SU-DHL-6 (cell line): ENCODE data around the gene FHAD1.

ENCODE experiments used
- H2AFZ ChIP-seq: fragments of 200-600 bp; sonication (generic); 2 replicates; pipeline ENCODE4 v1.6.1; 2014; ENCODE audit warnings: low read depth, mild to moderate bottlenecking, moderate library complexity, mixed read lengths, antibody characterized with exemption, low read length; ENCODE audit not compliant: severe bottlenecking
- H3F3A ChIP-seq: fragments of 200-600 bp; shearing (Covaris generic); 2 replicates; pipeline ENCODE4 v1.6.0; 2016; ENCODE audit warnings: antibody characterized with exemption, mild to moderate bottlenecking; ENCODE audit not compliant: insufficient read depth
- H3K27ac ChIP-seq: fragments of 200-600 bp; sonication (generic); 2 replicates; pipeline ENCODE4 v1.5.1; 2016; ENCODE audit warnings: low read depth, mild to moderate bottlenecking, low read length, moderate library complexity, mixed read lengths
- H3K27me3 ChIP-seq: fragments of 200-600 bp; sonication (generic), shearing (Covaris generic); 2 replicates; pipeline ENCODE4 v1.6.0; 2014; ENCODE audit warnings: mild to moderate bottlenecking, low read length
- H3K36me3 ChIP-seq: fragments of 200-600 bp; sonication (generic); 2 replicates; pipeline ENCODE4 v1.6.1; 2014; ENCODE audit warnings: mild to moderate bottlenecking, low read length, mixed read lengths
- H3K4me2 ChIP-seq: fragments of 300-600, 200-600 bp; shearing (Covaris generic), sonication (generic); 2 replicates; pipeline ENCODE4 v1.6.0; 2014; ENCODE audit warnings: low read length, low read depth, mild to moderate bottlenecking; ENCODE audit not compliant: poor library complexity, severe bottlenecking
- H3K4me3 ChIP-seq: fragments of 200-600 bp; sonication (generic); 2 replicates; pipeline ENCODE4 v1.5.1; 2014; ENCODE audit warnings: antibody characterized with exemption, low read length, mild to moderate bottlenecking, mixed read lengths; ENCODE audit not compliant: insufficient read depth, poor library complexity, severe bottlenecking
- H3K79me2 ChIP-seq: fragments of 200-600 bp; sonication (generic); 2 replicates; pipeline ENCODE4 v1.6.1; 2014; ENCODE audit warnings: mild to moderate bottlenecking, low read length, moderate library complexity; ENCODE audit not compliant: insufficient read depth
- H3K9ac ChIP-seq: fragments of 200-600 bp; sonication (generic); 2 replicates; pipeline ENCODE4 v1.7.0; 2014; ENCODE audit warnings: mild to moderate bottlenecking, low read length
- H3K9me2 ChIP-seq: fragments of 200-600 bp; sonication (generic); replicated peaks from 2 replicates; pipeline ENCODE4 v1.6.1; 2014; ENCODE audit warnings: low read length; ENCODE audit not compliant: insufficient read depth
- H3K9me3 ChIP-seq: fragments of 200-600 bp; sonication (generic); 2 replicates; pipeline ENCODE4 v1.6.1; 2014; ENCODE audit warnings: low read length, mixed read lengths; ENCODE audit not compliant: insufficient read depth
- H4K20me1 ChIP-seq: fragments of 200-600 bp; sonication (generic); 2 replicates; pipeline ENCODE4 v1.6.1; 2014; ENCODE audit warnings: low read depth, mild to moderate bottlenecking, antibody characterized with exemption, low read length, moderate library complexity, mixed read lengths
- EZH2phosphoT487 ChIP-seq: fragments of 200-600 bp; sonication (generic), shearing (Covaris generic); conservative IDR thresholded peaks from 2 replicates; pipeline ENCODE4 v1.6.1; 2018; ENCODE audit warnings: mild to moderate bottlenecking, antibody characterized with exemption, low read length, moderate library complexity, mixed read lengths
- TF ChIP-seq, protein P1 (sequence below): fragments of 200-600 bp; sonication (generic); IDR thresholded peaks from one replicate; pipeline ENCODE4 v1.5.1; 2017; ENCODE audit warnings: antibody characterized with exemption, mild to moderate bottlenecking, low read length, moderate library complexity; ENCODE audit not compliant: insufficient read depth, poor library complexity, severe bottlenecking

The FHAD1 gene

DNA sequence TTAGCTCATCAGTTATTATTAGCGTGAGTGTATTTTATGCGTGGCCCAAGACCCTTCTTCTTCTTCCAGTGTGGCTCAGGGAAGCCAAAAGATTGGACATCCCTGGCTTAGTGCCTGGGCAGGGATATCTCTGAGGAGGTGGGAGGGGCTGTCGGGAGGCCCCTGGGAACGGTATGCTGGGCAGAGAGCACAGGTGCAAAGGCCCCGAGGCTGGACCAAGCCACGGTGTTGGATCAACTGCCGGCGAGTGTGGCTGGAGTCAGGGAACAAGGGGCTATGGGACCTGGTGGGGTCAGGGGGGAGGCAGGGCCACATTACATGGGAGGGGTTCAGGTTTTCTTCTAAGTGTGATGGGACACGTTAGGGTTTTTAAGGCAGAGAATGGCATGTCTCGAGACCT, 62.7 kb downstream of the FHAD1 start:
- H3K27me3 ChIP-seq, result no peaks in the 10 kb centered on the region
- no peaks in the 10 kb centered on the region for H3K36me3 ChIP-seq
- no peak overlapping the region for H3K9ac ChIP-seq
- no peak overlapping the region for H3K4me2 ChIP-seq
- H3K9me2 ChIP-seq, result no peaks in the 10 kb centered on the region
- no peak overlapping the region for H3K4me3 ChIP-seq
- no peaks in the 10 kb centered on the region for H4K20me1 ChIP-seq
- H3K9me3 ChIP-seq, result no peaks in the 10 kb centered on the region
- H2AFZ ChIP-seq, result no peak overlapping the region
- H3K79me2 ChIP-seq, result no peaks in the 10 kb centered on the region
- no peak for TF ChIP-seq EZH2phosphoT487
- H3F3A ChIP-seq, result no peaks in the 10 kb centered on the region
- H3K27ac ChIP-seq, result no peak overlapping the region

DNA sequence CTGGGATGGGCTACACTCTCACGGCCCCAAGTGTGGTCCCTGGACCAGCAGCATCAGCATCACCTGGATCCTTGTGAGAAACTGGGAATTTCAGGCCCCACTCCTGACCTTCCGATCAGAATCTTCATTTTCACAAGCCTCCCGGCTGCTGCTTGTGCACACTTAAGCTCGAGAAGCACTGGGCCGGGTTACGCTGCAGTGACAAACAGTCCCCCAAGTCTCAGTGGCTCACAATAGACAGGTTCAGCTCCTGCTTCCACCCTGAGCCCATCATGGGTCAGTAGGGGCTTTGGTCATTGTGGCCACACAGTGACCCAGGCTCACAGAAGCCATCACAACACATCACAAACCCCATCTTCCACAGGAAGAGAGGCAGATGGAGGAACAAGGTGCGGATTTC, 63.5 kb downstream of the FHAD1 start:
- Histone ChIP-seq H3K9me2 (no peaks in the 10 kb centered on the region), H3K27me3 (no peaks in the 10 kb centered on the region), H3K27ac (no peak overlapping the region), H3K9me3 (no peaks in the 10 kb centered on the region), H3F3A (no peaks in the 10 kb centered on the region), H3K4me3 (no peak overlapping the region), H3K4me2 (no peak overlapping the region), H3K36me3 (no peaks in the 10 kb centered on the region), H4K20me1 (no peaks in the 10 kb centered on the region), H3K79me2 (no peaks in the 10 kb centered on the region), H2AFZ (no peak overlapping the region), H3K9ac (no peak overlapping the region)
- TF ChIP-seq, protein P1, sequence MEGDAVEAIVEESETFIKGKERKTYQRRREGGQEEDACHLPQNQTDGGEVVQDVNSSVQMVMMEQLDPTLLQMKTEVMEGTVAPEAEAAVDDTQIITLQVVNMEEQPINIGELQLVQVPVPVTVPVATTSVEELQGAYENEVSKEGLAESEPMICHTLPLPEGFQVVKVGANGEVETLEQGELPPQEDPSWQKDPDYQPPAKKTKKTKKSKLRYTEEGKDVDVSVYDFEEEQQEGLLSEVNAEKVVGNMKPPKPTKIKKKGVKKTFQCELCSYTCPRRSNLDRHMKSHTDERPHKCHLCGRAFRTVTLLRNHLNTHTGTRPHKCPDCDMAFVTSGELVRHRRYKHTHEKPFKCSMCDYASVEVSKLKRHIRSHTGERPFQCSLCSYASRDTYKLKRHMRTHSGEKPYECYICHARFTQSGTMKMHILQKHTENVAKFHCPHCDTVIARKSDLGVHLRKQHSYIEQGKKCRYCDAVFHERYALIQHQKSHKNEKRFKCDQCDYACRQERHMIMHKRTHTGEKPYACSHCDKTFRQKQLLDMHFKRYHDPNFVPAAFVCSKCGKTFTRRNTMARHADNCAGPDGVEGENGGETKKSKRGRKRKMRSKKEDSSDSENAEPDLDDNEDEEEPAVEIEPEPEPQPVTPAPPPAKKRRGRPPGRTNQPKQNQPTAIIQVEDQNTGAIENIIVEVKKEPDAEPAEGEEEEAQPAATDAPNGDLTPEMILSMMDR, result no peak
- no peak for TF ChIP-seq EZH2phosphoT487

DNA sequence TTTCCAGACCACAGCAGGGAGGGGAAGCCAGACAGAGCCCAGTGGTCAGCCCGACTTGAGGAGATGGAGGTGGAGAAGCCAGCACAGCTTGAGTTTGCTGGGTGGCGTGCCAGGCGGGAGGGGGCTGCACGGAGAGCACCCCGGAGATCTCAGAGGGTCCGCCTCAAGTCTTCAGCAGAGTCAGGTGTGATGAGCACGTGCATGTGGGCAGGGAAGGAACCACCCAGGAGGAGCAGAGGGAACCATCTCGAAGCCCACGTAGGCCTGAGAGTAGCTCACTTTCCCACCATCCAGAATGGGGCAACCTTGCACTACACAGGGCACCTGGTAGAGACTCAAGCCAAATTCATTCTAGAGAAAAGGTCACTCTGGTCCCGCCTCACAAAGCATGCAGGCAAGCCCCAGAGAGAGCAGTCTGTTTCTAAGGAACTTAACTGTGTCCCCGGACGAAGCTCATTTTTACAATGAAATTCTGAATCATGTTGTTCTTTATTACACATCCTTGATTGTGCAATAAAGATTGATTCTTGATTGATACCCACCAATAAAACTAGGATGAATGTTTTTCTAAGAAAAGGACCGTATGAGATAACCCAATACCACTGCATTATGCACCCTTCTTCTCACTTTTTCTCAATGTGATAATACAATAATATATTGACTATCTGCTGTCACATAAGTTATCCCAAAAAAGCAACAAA, 64.2 kb downstream of the FHAD1 start:
- Histone ChIP-seq H4K20me1 (no peaks in the 10 kb centered on the region), H3K9me2 (no peaks in the 10 kb centered on the region), H2AFZ (no peak overlapping the region), H3K4me2 (no peak overlapping the region), H3K4me3 (no peak overlapping the region), H3F3A (no peaks in the 10 kb centered on the region), H3K36me3 (no peaks in the 10 kb centered on the region), H3K9ac (no peak overlapping the region), H3K27ac (no peak overlapping the region), H3K9me3 (no peaks in the 10 kb centered on the region), H3K27me3 (no peaks in the 10 kb centered on the region), H3K79me2 (no peaks in the 10 kb centered on the region)
- TF ChIP-seq EZH2phosphoT487, result no peak
- TF ChIP-seq, protein P1, result no peak

DNA sequence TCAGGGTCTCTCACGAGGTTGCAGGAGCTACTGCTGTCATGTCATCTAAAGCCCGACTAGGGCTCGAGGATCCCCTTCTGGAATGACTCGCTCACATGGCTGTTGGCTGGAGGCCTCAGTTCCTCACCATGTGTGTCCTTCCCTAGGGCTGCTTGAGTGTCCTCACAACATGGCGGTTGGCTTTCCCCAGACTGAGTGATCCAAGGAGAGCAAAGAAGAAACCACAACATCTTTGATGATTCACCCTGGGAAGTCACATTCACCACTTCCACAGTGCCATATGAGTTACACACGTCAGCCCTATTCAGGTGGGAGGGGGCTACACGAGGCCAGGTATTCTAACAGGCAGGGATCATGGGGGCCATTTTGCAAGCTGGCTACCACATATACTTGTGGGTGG, 64.9 kb downstream of the FHAD1 start:
- H3F3A ChIP-seq, result no peaks in the 10 kb centered on the region
- H3K27ac ChIP-seq, result no peak overlapping the region
- no peak overlapping the region for H3K9ac ChIP-seq
- no peaks in the 10 kb centered on the region for H4K20me1 ChIP-seq
- no peaks in the 10 kb centered on the region for H3K9me2 ChIP-seq
- TF ChIP-seq EZH2phosphoT487, result no peak
- TF ChIP-seq, protein P1, result no peak
- no peak overlapping the region for H3K4me3 ChIP-seq
- H3K79me2 ChIP-seq, result no peaks in the 10 kb centered on the region
- no peaks in the 10 kb centered on the region for H3K27me3 ChIP-seq
- H3K9me3 ChIP-seq, result no peaks in the 10 kb centered on the region
- H3K4me2 ChIP-seq, result no peak overlapping the region
- no peaks in the 10 kb centered on the region for H3K36me3 ChIP-seq
- no peak overlapping the region for H2AFZ ChIP-seq
